H1 (cell line): ENCODE results near the gene CDKL1. TPM values are rescaled to one million over a fixed set of nuclear protein-coding genes. Genes with fewer than 3 reads are reported as not detected.
"Not testable (repeated sequence)": the region's sequence is repeated elsewhere in the genome, so short reads cannot be mapped to it uniquely, and the experiment has no call there.

Experiments
- CTCF ChIA-PET: fragments of 300-600 bp; sonication (Branson Sonifier 250); formaldehyde crosslinking; loops from one replicate; lab custom pipeline; 2021; ENCODE audit not compliant: partially characterized antibody; lab: Charles Lee
- POLR2A ChIA-PET: fragments of 300-600 bp; sonication (Branson Sonifier 250); formaldehyde crosslinking; loops from one replicate; lab custom pipeline; 2021; ENCODE audit warnings: inconsistent platforms; ENCODE audit not compliant: partially characterized antibody; lab: Charles Lee
- DNase-seq, 2 experiments: peaks; one replicate each; pipeline versions ENCODE4 v3.0.0 to v3.0.0-alpha.2; 2010 to 2022; ENCODE audit warnings: low spot score in 2 of 2, low read depth in 1 of 2, mixed read lengths in 1 of 2
- FAIRE-seq: peaks from 2 replicates; lab custom pipeline; 2011; peaks lifted over from hg19 to GRCh38; lab: Jason Lieb, UNC
- H2AFZ ChIP-seq: 2 replicates; pipeline ENCODE4 v1.8.1; 2012; ENCODE audit warnings: low read length, inconsistent platforms
- H2AK5ac ChIP-seq: 2 replicates; pipeline ENCODE4 v1.6.1; 2013; ENCODE audit warnings: low read depth, low read length
- H2BK120ac ChIP-seq: replicated peaks from 2 replicates; pipeline ENCODE3; 2013; ENCODE audit warnings: low read depth, low read length, inconsistent platforms
- H2BK12ac ChIP-seq: 2 replicates; pipeline ENCODE4 v1.6.1; 2013; ENCODE audit warnings: low read depth, low read length
- H2BK15ac ChIP-seq: 2 replicates; pipeline ENCODE4 v1.6.1; 2013; ENCODE audit warnings: low read length
- H2BK20ac ChIP-seq: 2 replicates; pipeline ENCODE4 v1.6.1; 2013; ENCODE audit warnings: low read length
- H2BK5ac ChIP-seq: 2 replicates; pipeline ENCODE4 v1.6.1; 2013; ENCODE audit warnings: low read depth, low read length
- H3K14ac ChIP-seq: 2 replicates; pipeline ENCODE4 v1.6.1; 2013; ENCODE audit warnings: inconsistent platforms; ENCODE audit not compliant: insufficient read length
- H3K18ac ChIP-seq: 2 replicates; pipeline ENCODE4 v1.6.1; 2013; ENCODE audit warnings: low read length; ENCODE audit errors: extremely low read depth
- H3K23ac ChIP-seq: 2 replicates; pipeline ENCODE4 v1.6.1; 2013; ENCODE audit warnings: inconsistent platforms; ENCODE audit not compliant: insufficient read length
- H3K23me2 ChIP-seq: 2 replicates; pipeline ENCODE4 v1.6.1; 2013; ENCODE audit warnings: low read depth, low read length
- H3K27ac ChIP-seq: 2 replicates; pipeline ENCODE4 v1.6.1; 2011; ENCODE audit warnings: low read depth, low read length, inconsistent platforms
- H3K27me3 ChIP-seq, 4 experiments: replicated peaks in 1 of 4; 1 replicate in 1 of 4; 2 replicates in 3 of 4; pipeline versions ENCODE4 v1.6.1 to v1.8.1; 2011 to 2013; ENCODE audit warnings: low read length in 3 of 4, mild to moderate bottlenecking in 3 of 4, inconsistent platforms in 2 of 4, mixed read lengths in 2 of 4, moderate library complexity in 1 of 4; ENCODE audit not compliant: control insufficient read depth in 3 of 4, insufficient read depth in 3 of 4; ENCODE audit errors: extremely low read depth in 1 of 4
- H3K36me3 ChIP-seq, 4 experiments: 2 replicates each; pipeline versions ENCODE4 v1.6.1 to v1.8.1; 2011 to 2013; ENCODE audit warnings: mild to moderate bottlenecking in 4 of 4, low read length in 3 of 4, moderate library complexity in 2 of 4, control low read depth in 1 of 4, inconsistent platforms in 1 of 4; ENCODE audit not compliant: insufficient read depth in 4 of 4, control insufficient read depth in 2 of 4
- H3K4ac ChIP-seq: replicated peaks from 2 replicates; pipeline ENCODE3; 2013; ENCODE audit warnings: low read length, low read depth, mixed read lengths, inconsistent platforms; ENCODE audit not compliant: insufficient read length
- H3K4me1 ChIP-seq, 4 experiments: replicated peaks in 1 of 4; 1 replicate in 1 of 4; 2 replicates in 3 of 4; pipeline versions ENCODE4 v1.6.1 to v1.8.1; 2011 to 2013; ENCODE audit warnings: low read length in 3 of 4, inconsistent platforms in 2 of 4, mixed read lengths in 1 of 4; ENCODE audit not compliant: insufficient read depth in 4 of 4, control insufficient read depth in 3 of 4
- H3K4me2 ChIP-seq, 2 experiments: 2 replicates each; pipeline versions ENCODE4 v1.6.1 to v1.8.1; 2011 to 2013; ENCODE audit warnings: low read depth in 2 of 2, low read length in 2 of 2, control low read depth in 1 of 2, inconsistent platforms in 1 of 2, mild to moderate bottlenecking in 1 of 2; ENCODE audit not compliant: insufficient read depth in 1 of 2
- H3K4me3 ChIP-seq, 4 experiments: fragments of 200-600, 300-600 bp in 1 of 4; sonication (generic), shearing (Covaris generic), sonication (Bioruptor Twin) in 1 of 4; 2 replicates each; pipeline versions ENCODE4 v1.5.1 to v1.8.1; 2011 to 2016; ENCODE audit warnings: low read length in 4 of 4, low read depth in 3 of 4, control low read depth in 2 of 4, inconsistent platforms in 2 of 4, mild to moderate bottlenecking in 2 of 4, mixed read lengths in 1 of 4, moderate library complexity in 1 of 4; ENCODE audit not compliant: insufficient read depth in 2 of 4; ENCODE audit errors: extremely low read depth in 1 of 4
- H3K56ac ChIP-seq: replicated peaks from 2 replicates; pipeline ENCODE3; 2013; ENCODE audit warnings: low read depth, mild to moderate bottlenecking, mixed read lengths, low read length, inconsistent platforms; ENCODE audit not compliant: insufficient read length
- H3K79me1 ChIP-seq: 2 replicates; pipeline ENCODE4 v1.6.1; 2013; ENCODE audit warnings: low read depth, low read length, control low read depth
- H3K79me2 ChIP-seq, 2 experiments: 2 replicates each; pipeline versions ENCODE4 v1.6.1 to v1.8.1; 2012 to 2013; ENCODE audit warnings: low read length in 2 of 2, mild to moderate bottlenecking in 2 of 2, inconsistent platforms in 1 of 2; ENCODE audit not compliant: insufficient read depth in 2 of 2, control insufficient read depth in 1 of 2
- H3K9ac ChIP-seq, 4 experiments: replicated peaks in 1 of 4; 1 replicate in 1 of 4; 2 replicates in 3 of 4; pipeline versions ENCODE4 v1.6.1 to v1.8.1; 2011 to 2013; ENCODE audit warnings: low read depth in 3 of 4, low read length in 3 of 4, control low read depth in 2 of 4, mild to moderate bottlenecking in 2 of 4, moderate library complexity in 2 of 4, inconsistent platforms in 1 of 4; ENCODE audit errors: extremely low read depth in 1 of 4
- H3K9me3 ChIP-seq, 2 experiments: 2 replicates each; pipeline versions ENCODE4 v1.6.1 to v1.8.1; 2012 to 2013; ENCODE audit warnings: mild to moderate bottlenecking in 2 of 2, moderate library complexity in 2 of 2, control low read depth in 1 of 2, inconsistent platforms in 1 of 2, low read depth in 1 of 2, low read length in 1 of 2, mixed read lengths in 1 of 2; ENCODE audit not compliant: insufficient read depth in 2 of 2
- H4K20me1 ChIP-seq, 2 experiments: replicated peaks in 1 of 2; 2 replicates each; pipeline versions ENCODE3 to v1.8.1; 2011 to 2013; ENCODE audit warnings: inconsistent platforms in 2 of 2, low read length in 2 of 2, mild to moderate bottlenecking in 1 of 2; ENCODE audit not compliant: insufficient read depth in 2 of 2, control insufficient read depth in 1 of 2
- H4K5ac ChIP-seq: 2 replicates; pipeline ENCODE4 v1.6.1; 2013; ENCODE audit warnings: low read length, low read depth, mixed read lengths, inconsistent platforms; ENCODE audit not compliant: insufficient read length
- H4K8ac ChIP-seq: 2 replicates; pipeline ENCODE4 v1.8.0; 2013; ENCODE audit warnings: mild to moderate bottlenecking, moderate library complexity, low read length, inconsistent platforms; ENCODE audit not compliant: insufficient read depth; ENCODE audit errors: extremely low read depth
- H4K91ac ChIP-seq: replicated peaks from 2 replicates; pipeline ENCODE3; 2013; ENCODE audit warnings: low read length, mixed read lengths, inconsistent platforms; ENCODE audit not compliant: insufficient read length
- EP300 ChIP-seq, 2 experiments: IDR thresholded peaks; 1 replicate in 1 of 2; 2 replicates in 1 of 2; pipeline ENCODE4 v1.6.1; 2011 to 2012; ENCODE audit warnings: low read depth in 2 of 2, low read length in 2 of 2, mild to moderate bottlenecking in 2 of 2, borderline replicate concordance in 1 of 2, inconsistent platforms in 1 of 2, moderate library complexity in 1 of 2
- EZH2 ChIP-seq: fragments of 200-600 bp; sonication (generic); IDR thresholded peaks from 2 replicates; pipeline ENCODE4 v1.7.1; 2012; ENCODE audit warnings: low read depth, mild to moderate bottlenecking, moderate library complexity, low read length, inconsistent platforms; ENCODE audit not compliant: severe bottlenecking
- POLR2AphosphoS5 ChIP-seq: IDR thresholded peaks from 2 replicates; pipeline ENCODE4 v1.6.1; 2011; ENCODE audit warnings: low read depth, low read length
- RFX5 ChIP-seq: IDR thresholded peaks from 2 replicates; pipeline ENCODE4 v1.6.1; 2011; ENCODE audit warnings: low read depth, low read length, improper control_type of control experiment, borderline replicate concordance
- SIN3A ChIP-seq, 2 experiments: IDR thresholded peaks in 1 of 2; conservative IDR thresholded peaks in 1 of 2; 2 replicates each; pipeline ENCODE4 v1.6.1; 2011 to 2012; ENCODE audit warnings: low read length in 2 of 2, improper control_type of control experiment in 1 of 2, low read depth in 1 of 2, mild to moderate bottlenecking in 1 of 2
- SP4 ChIP-seq: IDR thresholded peaks from 2 replicates; pipeline ENCODE4 v1.6.1; 2012; ENCODE audit warnings: low read length, inconsistent platforms
- SRF ChIP-seq: IDR thresholded peaks from 2 replicates; pipeline ENCODE4 v1.6.1; 2011; ENCODE audit warnings: mild to moderate bottlenecking, low read depth, low read length, moderate library complexity
- SUZ12 ChIP-seq: fragments of 200-600 bp; sonication (generic); IDR thresholded peaks from 2 replicates; pipeline ENCODE4 v1.6.1; 2012; ENCODE audit warnings: mild to moderate bottlenecking, inconsistent platforms, low read length, moderate library complexity, mixed read lengths
- whole genome bisulfite sequencing, 2 experiments: shearing (Covaris generic) in 1 of 2; methylation state at CpG; one replicate each; pipeline versions ENCODE4 v1.1.6 to v1.1.7; 2013 to 2015; ENCODE audit warnings: low lambda C conversion rate in 2 of 2, mixed read lengths in 2 of 2, inconsistent platforms in 1 of 2, low coverage in 1 of 2, missing lambda C conversion rate in 1 of 2; ENCODE audit not compliant: insufficient replicate concordance in 2 of 2, insufficient coverage in 1 of 2, insufficient read length in 1 of 2; ENCODE audit errors: extremely low coverage in 1 of 2, missing lambda C conversion rate in 1 of 2; 5-methylcytosine and 5-hydroxymethylcytosine counted together
- polyA plus RNA-seq, 7 experiments: library from polyadenylated mRNA; depleted of rRNA in 3 of 7; stranded (reverse) in 5 of 7; unstranded in 2 of 7; fragments of >200 nt in 5 of 7; fragments of 200-250 nt in 2 of 7; gene quantifications; 1 replicate in 5 of 7; 2 replicates in 1 of 7; 4 replicates in 1 of 7; pipeline versions ENCODE4 v1.2.1 to v1.2.3, GENCODE V29; 2011 to 2013; ENCODE audit warnings: missing spikeins in 2 of 7, mixed read lengths in 2 of 7
- total RNA-seq: library from RNA; stranded (reverse); fragmentation: NEBNext Ultra II Directional; extraction: Animal tissue kit (Norgen Biotek cat#: 25700); gene quantifications from 2 replicates; pipeline ENCODE4 v1.2.1, GENCODE V29; 2021

Gene CDKL1
- total and polyA plus RNA-seq, 2 of the 8 experiments (the other 6 are each of a cell fraction or from before 2014, with no cell fraction given) = 1.2 to 2.2 TPM

DNA sequence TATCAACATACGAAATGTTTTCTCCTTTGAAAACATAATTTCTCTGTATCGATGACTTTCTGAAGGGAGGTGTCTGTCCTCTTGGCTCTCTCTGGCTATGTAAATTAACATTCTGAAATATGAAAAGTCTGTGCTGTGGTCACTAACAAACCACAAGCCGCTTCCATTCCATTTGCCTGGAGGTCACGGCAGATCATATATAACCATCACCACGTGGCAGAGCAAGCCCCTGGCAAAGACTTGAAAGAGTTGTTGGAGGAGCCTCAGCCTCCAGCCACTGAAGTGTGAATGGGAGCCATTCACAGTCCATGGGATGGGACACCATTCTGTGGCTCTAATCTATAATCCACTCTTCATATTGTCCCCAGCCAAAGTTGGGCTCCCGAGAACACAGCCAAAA, 39.6 kb downstream of the CDKL1 start (continued):
- no peak for TF ChIP-seq SUZ12
- no peak for TF ChIP-seq SRF
- no peak for TF ChIP-seq POLR2AphosphoS5
- no peak for TF ChIP-seq EZH2
- no peak for TF ChIP-seq EP300 (IDR thresholded peaks at IDR 0.05; ENCODE audit: borderline replicate concordance in 1 of 2, low read depth in 2 of 2, low read length in 2 of 2)
- no peak for TF ChIP-seq SIN3A (conservative IDR thresholded peaks at IDR 0.05 in 1 of 2, IDR thresholded peaks at IDR 0.05 in 1 of 2; ENCODE audit: low read depth in 1 of 2, low read length in 2 of 2)
- TF ChIP-seq RFX5 = no peak
- TF ChIP-seq SP4 = no peak

DNA sequence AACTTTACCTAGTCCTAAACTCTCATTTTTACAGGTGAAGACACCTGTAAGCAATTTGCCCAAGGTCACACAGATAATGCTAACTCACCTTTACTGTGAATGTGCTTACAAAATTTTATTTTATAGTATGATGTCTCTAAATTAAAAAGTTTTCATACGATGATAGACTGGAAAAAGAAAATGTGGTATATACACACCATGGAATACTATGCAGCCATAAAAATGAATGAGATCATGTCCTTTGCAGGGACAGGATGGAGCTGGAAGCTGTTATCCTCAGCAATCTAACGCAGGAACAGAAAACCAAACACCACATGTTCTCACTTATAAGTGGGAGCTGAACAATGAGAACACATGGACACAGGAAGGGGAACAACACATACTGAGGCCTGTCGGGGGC, 40.4 kb downstream of the CDKL1 start:
- 90% methylated on average over 3 of the region's 3 CpGs; no CpG with 5 or more reads in 1 of the 2 experiments for WGBS, 2 experiments
- H3K27ac ChIP-seq, H3K9ac ChIP-seq: not testable (repeated sequence)

More for the DNA sequence above, 40.4 kb downstream of the CDKL1 start:
- H4K8ac ChIP-seq, H3K79me2 ChIP-seq, H2BK20ac ChIP-seq, H3K4ac ChIP-seq, POLR2A ChIA-PET, DNase-seq, H3K4me3 ChIP-seq, H2BK5ac ChIP-seq, H4K20me1 ChIP-seq, H3K18ac ChIP-seq, H2BK15ac ChIP-seq, H3K4me2 ChIP-seq, H4K5ac ChIP-seq, H3K27me3 ChIP-seq, H2BK120ac ChIP-seq, H2AFZ ChIP-seq, H2AK5ac ChIP-seq, H3K36me3 ChIP-seq, H3K9me3 ChIP-seq, FAIRE-seq, H3K23me2 ChIP-seq, H3K14ac ChIP-seq, H2BK12ac ChIP-seq, H3K4me1 ChIP-seq, H3K56ac ChIP-seq, H3K79me1 ChIP-seq, H4K91ac ChIP-seq, H3K23ac ChIP-seq: not testable (repeated sequence)
- CTCF ChIA-PET = interaction anchor here (0.7 kb wide), 1 partner anchor 8 kb away, joined by 3 read pairs; no protein-coding TSS in a partner anchor
